MM.1S (cell line): ENCODE data around the gene OSBPL2.

Experiments
- CTCF ChIP-seq: fragments of 300-600 bp; sonication (generic); IDR thresholded peaks from 2 replicates; pipeline ENCODE4 v1.5.1; 2016; ENCODE audit warnings: antibody characterized with exemption, low read length, mixed read lengths
- EZH2 ChIP-seq: fragments of 300-600 bp; sonication (generic); optimal IDR thresholded peaks from 2 replicates; pipeline ENCODE3; 2017; ENCODE audit warnings: low read depth, mild to moderate bottlenecking, antibody characterized with exemption, low read length, mixed read lengths

- TF ChIP-seq CTCF (no peak), EZH2 (no peak)
Measured at GRCh38 chr20:62335532-62335931, 97.2 kb downstream of the OSBPL2 start.
